HepG2 (cell line): Measurements from ENCODE around the gene TRAPPC10. TPM values are rescaled to one million over a fixed set of nuclear protein-coding genes. Genes with fewer than 3 reads are reported as not detected.

Experiments
- ATAC-seq: fragments of 200-7000 bp; cut with Tn5 transposase; 3 replicates; pipeline ENCODE4 v1.9.1; 2020; ENCODE audit warnings: mild to moderate bottlenecking, moderate library complexity
- BruUV-seq: library from RNA; stranded (reverse); fragments of 400-500 nt; replicated peaks from 2 replicates; lab custom pipeline; 2021; lab: Mats Ljungman, UMichigan
- CTCF ChIA-PET: fragments of 300-600 bp; formaldehyde crosslinking; extraction: SDS; loops from one replicate; lab custom pipeline; 2021; ENCODE audit warnings: low total read pairs, inconsistent platforms, low intra/inter-chr PET ratio; lab: Yijun Ruan, JAX
- POLR2A ChIA-PET: fragments of 350-600 bp; sonication (Branson Sonifier 250); formaldehyde crosslinking; loops from one replicate; lab custom pipeline; 2020; ENCODE audit warnings: antibody characterized with exemption, inconsistent platforms; lab: Yijun Ruan, JAX
- DNase-seq: peaks from one replicate; pipeline ENCODE4 v3.0.0-alpha.2; 2015; ENCODE audit warnings: low spot score
- FAIRE-seq: peaks from 3 replicates; lab custom pipeline; 2011; peaks lifted over from hg19 to GRCh38; lab: Jason Lieb, UNC
- H2AFZ ChIP-seq: one replicate; pipeline ENCODE4 v1.6.1; 2011; ENCODE audit warnings: low read length, inconsistent platforms
- H3K27ac ChIP-seq: fragments of 300-600 bp; 3 replicates; pipeline ENCODE4 v1.8.0; 2011; ENCODE audit warnings: mixed run types, mild to moderate bottlenecking, mixed read lengths, low read length, inconsistent platforms; ENCODE audit not compliant: insufficient read depth; ENCODE audit errors: extremely low read length
- H3K27me3 ChIP-seq, 2 experiments: fragments of 200-600 bp in 1 of 2; 2 replicates in 1 of 2; 3 replicates in 1 of 2; pipeline versions ENCODE4 v1.6.0 to v1.8.0; 2011; ENCODE audit warnings: low read length in 2 of 2, mild to moderate bottlenecking in 2 of 2, moderate library complexity in 2 of 2, inconsistent platforms in 1 of 2; ENCODE audit not compliant: insufficient read depth in 2 of 2, control insufficient read depth in 1 of 2
- H3K36me3 ChIP-seq, 2 experiments: fragments of 200-600 bp in 1 of 2; replicated peaks in 1 of 2; 2 replicates in 1 of 2; 3 replicates in 1 of 2; pipeline versions ENCODE4 v1.5.1 to v1.8.0; 2011; ENCODE audit warnings: low read length in 2 of 2, inconsistent platforms in 1 of 2; ENCODE audit not compliant: insufficient read depth in 2 of 2, control insufficient read depth in 1 of 2
- H3K4me1 ChIP-seq: 2 replicates; pipeline ENCODE4 v1.5.1; 2012; ENCODE audit warnings: low read length, inconsistent platforms; ENCODE audit not compliant: insufficient read depth
- H3K4me2 ChIP-seq: 2 replicates; pipeline ENCODE4 v1.6.0; 2011; ENCODE audit warnings: low read depth, low read length, inconsistent platforms
- H3K4me3 ChIP-seq, 3 experiments: fragments of 200-600 bp in 1 of 3; sonication (generic), shearing (Covaris generic) in 1 of 3; replicated peaks in 1 of 3; 2 replicates each; pipeline ENCODE4 v1.5.1; 2011 to 2016; ENCODE audit warnings: low read length in 3 of 3, inconsistent platforms in 2 of 3, low read depth in 2 of 3, mild to moderate bottlenecking in 2 of 3, control low read depth in 1 of 3, mixed read lengths in 1 of 3; ENCODE audit not compliant: insufficient read depth in 1 of 3
- H3K79me2 ChIP-seq: one replicate; pipeline ENCODE4 v1.6.1; 2011; ENCODE audit warnings: low read length, inconsistent platforms; ENCODE audit not compliant: insufficient read depth
- H3K9ac ChIP-seq: 2 replicates; pipeline ENCODE4 v1.6.0; 2011; ENCODE audit warnings: mild to moderate bottlenecking, low read depth, low read length, inconsistent platforms; ENCODE audit not compliant: insufficient read depth
- H3K9me3 ChIP-seq: 2 replicates; pipeline ENCODE4 v1.5.1; 2012; ENCODE audit warnings: mild to moderate bottlenecking, low read length
- H4K20me1 ChIP-seq: 2 replicates; pipeline ENCODE4 v1.6.0; 2011; ENCODE audit warnings: inconsistent platforms, mild to moderate bottlenecking, low read length, moderate library complexity; ENCODE audit not compliant: insufficient read depth
- AHR ChIP-seq: IDR thresholded peaks from 2 replicates; pipeline ENCODE4 v1.6.1; 2018; ENCODE audit warnings: missing genetic modification reagents, missing compliant biosample characterization
- ARNTL ChIP-seq: sonication (generic); formaldehyde crosslinking; IDR thresholded peaks from 2 replicates; pipeline ENCODE4 v1.4.0; 2020; ENCODE audit warnings: mild to moderate bottlenecking, missing genetic modification reagents
- ATF7-NPFF ChIP-seq: sonication (generic); formaldehyde crosslinking; IDR thresholded peaks from 2 replicates; pipeline ENCODE4 v1.8.1; 2023; ENCODE audit warnings: mild to moderate bottlenecking, low read depth, missing genetic modification reagents, moderate library complexity
- EZH2 ChIP-seq: conservative IDR thresholded peaks from 2 replicates; pipeline ENCODE4 v1.6.1; 2012; ENCODE audit warnings: mild to moderate bottlenecking, low read depth, low read length, moderate library complexity
- IKZF1 ChIP-seq: fragments of 450-650 bp; IDR thresholded peaks from 2 replicates; pipeline ENCODE4 v1.7.1; 2016
- KLF13 ChIP-seq: sonication (generic); formaldehyde crosslinking; IDR thresholded peaks from 2 replicates; pipeline ENCODE4 v1.4.0; 2020; ENCODE audit warnings: mild to moderate bottlenecking, missing genetic modification reagents
- MZF1 ChIP-seq: sonication (generic); formaldehyde crosslinking; IDR thresholded peaks from 2 replicates; pipeline ENCODE4 v1.8.1; 2023; ENCODE audit warnings: mild to moderate bottlenecking, missing genetic modification reagents, borderline replicate concordance
- SIN3B ChIP-seq: fragments of 150-350 bp; IDR thresholded peaks from 2 replicates; pipeline ENCODE4 v1.6.1; 2014; ENCODE audit warnings: low read length
- SP2 ChIP-seq: sonication (generic); formaldehyde crosslinking; IDR thresholded peaks from 2 replicates; pipeline ENCODE4 v1.5.1; 2020; ENCODE audit warnings: mild to moderate bottlenecking, missing genetic modification reagents
- ZFX ChIP-seq: sonication (generic); formaldehyde crosslinking; IDR thresholded peaks from 2 replicates; pipeline ENCODE4 v1.4.0; 2020; ENCODE audit warnings: mild to moderate bottlenecking, low read depth, missing genetic modification reagents, moderate library complexity
- ZNF138 ChIP-seq: sonication (generic); formaldehyde crosslinking; IDR thresholded peaks from 2 replicates; pipeline ENCODE4 v1.5.0; 2020; ENCODE audit warnings: mild to moderate bottlenecking, low read depth, missing genetic modification reagents
- ZNF329 ChIP-seq: sonication (generic); formaldehyde crosslinking; IDR thresholded peaks from 2 replicates; pipeline ENCODE4 v1.9.0; 2021; ENCODE audit warnings: low read depth, mild to moderate bottlenecking, missing genetic modification reagents
- ZNF333 ChIP-seq: sonication (generic); formaldehyde crosslinking; IDR thresholded peaks from 2 replicates; pipeline ENCODE4 v1.4.0; 2020; ENCODE audit warnings: mild to moderate bottlenecking, missing genetic modification reagents, borderline replicate concordance
- ZNF510 ChIP-seq: sonication (generic); formaldehyde crosslinking; IDR thresholded peaks from 2 replicates; pipeline ENCODE4 v1.4.0; 2020; ENCODE audit warnings: low read depth, mild to moderate bottlenecking, missing genetic modification reagents
- ZNF614 ChIP-seq: IDR thresholded peaks from 2 replicates; pipeline ENCODE4 v1.6.1; 2018; ENCODE audit warnings: missing biosample characterization, missing genetic modification reagents, inconsistent platforms, borderline replicate concordance
- ZXDC ChIP-seq: sonication (generic); formaldehyde crosslinking; IDR thresholded peaks from 2 replicates; pipeline ENCODE4 v1.5.0; 2020; ENCODE audit warnings: mild to moderate bottlenecking, missing genetic modification reagents
- WGBS: methylation state at CpG from one replicate; pipeline ENCODE4 v1.1.6; 2017; ENCODE audit warnings: low lambda C conversion rate; 5-methylcytosine and 5-hydroxymethylcytosine counted together
- in situ Hi-C: cut with HindIII; loops from 2 replicates; pipeline ENCODE4 v1.10.0; 2017; ENCODE audit warnings: low pct_unique_long_range_greater_than_20kb; ENCODE audit not compliant: extremely low pct_ligation_motif_present
- intact Hi-C: fragments of 100-400 bp; cut with micrococcal nuclease; formaldehyde crosslinking; loops from one replicate; pipeline ENCODE4 v1.10.0; 2022; ENCODE audit not compliant: unreplicated experiment
- polyA plus RNA-seq, 8 experiments: library from polyadenylated mRNA; depleted of rRNA in 3 of 8; stranded (reverse) in 7 of 8; unstranded in 1 of 8; fragments of >200 nt; fragmentation: Illumina TruSeq in 4 of 8; extraction: Trizol in 4 of 8; gene quantifications; 2 replicates each; pipeline versions ENCODE4 v1.2.1 to v1.2.3, GENCODE V29; 2011 to 2016; ENCODE audit warnings: low read depth in 4 of 8, missing spikeins in 1 of 8, mixed read lengths in 1 of 8; ENCODE audit not compliant: insufficient read depth in 1 of 8
- total RNA-seq, 5 experiments: library from RNA; depleted of rRNA; stranded (reverse); fragments of >200 nt; fragmentation: Illumina TruSeq; extraction: Trizol; gene quantifications; 2 replicates each; pipeline ENCODE4 v1.2.3, GENCODE V29; 2016; ENCODE audit warnings: low read depth in 1 of 5
- TF ChIP-seq, protein P1 (sequence below): sonication (generic); formaldehyde crosslinking; IDR thresholded peaks from 2 replicates; pipeline ENCODE4 v1.4.0; 2020; ENCODE audit warnings: missing genetic modification reagents, low read depth, mild to moderate bottlenecking, borderline replicate concordance
- TF ChIP-seq, protein P2 (sequence below): sonication (generic); formaldehyde crosslinking; IDR thresholded peaks from 2 replicates; pipeline ENCODE4 v1.8.1; 2023; ENCODE audit warnings: missing genetic modification reagents, inconsistent platforms, borderline replicate concordance

Gene TRAPPC10
- total and polyA plus RNA-seq, 2 of the 13 experiments (the other 11 are each of a cell fraction or from before 2014, with no cell fraction given), result 10.6 to 16.5 TPM

DNA sequence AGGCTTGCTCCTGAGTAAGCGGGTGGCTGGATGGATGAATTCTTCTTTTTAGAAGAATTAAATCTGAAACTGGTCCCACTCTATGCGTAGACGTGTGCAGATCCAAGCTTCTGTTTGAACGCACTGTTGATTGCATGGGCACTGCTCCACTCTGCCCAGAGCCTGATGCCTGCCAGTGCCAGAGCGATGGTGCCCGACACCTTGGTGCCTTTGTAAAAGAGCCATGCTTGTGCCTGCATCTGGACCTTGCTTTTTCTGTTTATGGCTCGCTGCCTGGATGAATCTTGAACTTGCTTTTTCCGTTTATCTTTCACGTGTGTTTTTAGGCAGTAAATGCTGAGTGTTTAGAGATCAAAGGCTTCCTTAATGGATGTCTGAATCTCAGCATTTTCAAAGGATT lies 80.1 kb downstream of the TRAPPC10 start:
- H4K20me1 ChIP-seq, result no peaks in the 10 kb centered on the region
- intact Hi-C loops, result no loop called here
- no peak for FAIRE-seq

More for the DNA sequence above, 80.1 kb downstream of the TRAPPC10 start:
- Histone ChIP-seq H2AFZ (no peak overlapping the region), H3K4me3 (no peak overlapping the region), H3K36me3 (peaks cover 11 to 46% of the 10 kb centered on the region in 2 experiments; a peak in 3 of 5 replicates), H3K9ac (no peak overlapping the region), H3K79me2 (no peaks in the 10 kb centered on the region), H3K27ac (no peak overlapping the region), H3K4me1 (no peaks in the 10 kb centered on the region), H3K27me3 (no peaks in the 10 kb centered on the region), H3K9me3 (no peaks in the 10 kb centered on the region), H3K4me2 (no peak overlapping the region)
- WGBS, result 91% methylated on average over 9 of the region's 9 CpGs
- ChIA-PET CTCF (no interaction called here), POLR2A (no interaction called here)
- BruUV-seq, result no TSS peak
- in situ Hi-C loops, result no loop called here
- no peak for ATAC-seq
- TF ChIP-seq, protein P1, sequence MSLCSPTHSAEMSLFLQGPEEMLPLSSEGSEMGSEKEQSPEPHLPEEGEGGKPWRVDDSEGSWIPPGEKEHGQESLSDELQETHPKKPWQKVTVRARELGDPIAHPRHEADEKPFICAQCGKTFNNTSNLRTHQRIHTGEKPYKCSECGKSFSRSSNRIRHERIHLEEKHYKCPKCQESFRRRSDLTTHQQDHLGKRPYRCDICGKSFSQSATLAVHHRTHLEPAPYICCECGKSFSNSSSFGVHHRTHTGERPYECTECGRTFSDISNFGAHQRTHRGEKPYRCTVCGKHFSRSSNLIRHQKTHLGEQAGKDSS (CRISPR knock-in tag), result no peak
- TF ChIP-seq SP2 (CRISPR knock-in tag) (no peak), ZXDC (CRISPR knock-in tag) (no peak), ZNF138 (CRISPR knock-in tag) (no peak), EZH2 (no peak), ZNF510 (CRISPR knock-in tag) (no peak), IKZF1 (no peak), ZNF329 (no peak), ZFX (CRISPR knock-in tag) (no peak), ATF7-NPFF (CRISPR knock-in tag) (no peak), MZF1 (CRISPR knock-in tag) (no peak), ARNTL (CRISPR knock-in tag) (no peak), AHR (CRISPR knock-in tag) (no peak), SIN3B (no peak), ZNF333 (CRISPR knock-in tag) (no peak), ZNF614 (CRISPR knock-in tag) (no peak), KLF13 (CRISPR knock-in tag) (no peak)
- TF ChIP-seq, protein P2, sequence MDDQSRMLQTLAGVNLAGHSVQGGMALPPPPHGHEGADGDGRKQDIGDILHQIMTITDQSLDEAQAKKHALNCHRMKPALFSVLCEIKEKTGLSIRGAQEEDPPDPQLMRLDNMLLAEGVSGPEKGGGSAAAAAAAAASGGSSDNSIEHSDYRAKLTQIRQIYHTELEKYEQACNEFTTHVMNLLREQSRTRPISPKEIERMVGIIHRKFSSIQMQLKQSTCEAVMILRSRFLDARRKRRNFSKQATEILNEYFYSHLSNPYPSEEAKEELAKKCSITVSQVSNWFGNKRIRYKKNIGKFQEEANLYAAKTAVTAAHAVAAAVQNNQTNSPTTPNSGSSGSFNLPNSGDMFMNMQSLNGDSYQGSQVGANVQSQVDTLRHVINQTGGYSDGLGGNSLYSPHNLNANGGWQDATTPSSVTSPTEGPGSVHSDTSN (CRISPR knock-in tag), result no peak
- DNase-seq, result no peak
